ENCODE measurements around the gene LHFPL3.
"Not testable (repeated sequence)": the region's sequence is repeated elsewhere in the genome, so short reads cannot be mapped to it uniquely, and the experiment has no call there.

Gene LHFPL3

DNA sequence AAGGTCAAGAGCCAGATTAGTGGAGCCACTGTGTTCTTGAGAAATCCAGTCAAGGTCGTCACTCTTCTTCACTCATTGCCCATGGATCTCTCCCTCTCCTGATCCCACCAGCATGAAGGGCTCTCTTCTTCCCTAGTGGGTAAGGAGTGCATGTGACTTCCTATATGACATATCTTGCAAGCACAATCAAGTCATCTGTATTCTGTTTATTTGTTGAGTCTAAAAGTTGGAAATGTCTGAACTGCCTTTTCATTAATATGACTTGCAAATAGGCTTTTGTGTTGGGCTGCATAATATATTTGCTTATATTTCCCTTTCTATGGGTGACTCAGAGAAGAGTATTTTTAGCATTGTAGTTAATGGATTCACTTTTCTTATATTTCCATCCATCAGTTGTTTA lies 371.9 kb downstream of the LHFPL3 start:
- Histone ChIP-seq H3K4me3 (ENCODE audit: low read depth in 1 of 2, low read length in 1 of 2) (no peak overlapping the region), H3K36me3 (no peaks in the 10 kb centered on the region), H3K4me1 (ENCODE audit: control insufficient read depth in 1 of 2, insufficient read depth in 1 of 2, low read depth in 1 of 2, low read length in 1 of 2) (no peaks in the 10 kb centered on the region), H3K27ac (no peak overlapping the region), H3K27me3 (no peaks in the 10 kb centered on the region), H3K9me3 (no peaks in the 10 kb centered on the region)
- TF ChIP-seq CTCF (IDR thresholded peaks at IDR 0.05), result no peak

- not testable (repeated sequence) for H3K9me3 ChIP-seq; H3K27me3 ChIP-seq; H3K4me1 ChIP-seq (ENCODE audit: control insufficient read depth in 1 of 2, insufficient read depth in 1 of 2, low read depth in 1 of 2, low read length in 1 of 2); H3K27ac ChIP-seq; H3K4me3 ChIP-seq (ENCODE audit: low read depth in 1 of 2, low read length in 1 of 2); H3K36me3 ChIP-seq
Measured at GRCh38 chr7:104721027-104721426, 392.6 kb downstream of the LHFPL3 start.

DNA sequence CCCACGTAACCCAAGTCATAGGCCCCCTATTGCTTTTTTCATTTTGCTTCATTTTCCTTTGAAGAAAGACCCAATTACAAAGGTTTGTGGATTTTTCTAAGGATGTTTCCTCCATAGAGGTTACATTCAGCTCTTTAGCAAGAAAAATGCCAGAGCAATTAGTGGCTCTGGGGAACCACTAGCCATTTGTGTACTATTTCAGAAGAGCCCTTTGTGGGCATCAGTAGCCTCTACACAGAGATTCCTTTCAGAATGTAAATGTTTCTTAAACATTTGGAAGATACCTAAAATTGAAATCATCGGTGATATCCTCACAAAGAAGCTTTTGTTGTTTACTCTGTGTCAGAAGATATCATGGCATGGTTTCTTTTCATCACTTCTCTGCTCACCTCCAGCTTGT lies 394.6 kb downstream of the LHFPL3 start:
- no peaks in the 10 kb centered on the region for H3K36me3 ChIP-seq
- no peaks in the 10 kb centered on the region for H3K4me1 ChIP-seq (ENCODE audit: control insufficient read depth in 1 of 2, insufficient read depth in 1 of 2, low read depth in 1 of 2, low read length in 1 of 2)
- no peak overlapping the region for H3K27ac ChIP-seq
- no peak for TF ChIP-seq CTCF (IDR thresholded peaks at IDR 0.05)
- H3K27me3 ChIP-seq, result no peaks in the 10 kb centered on the region
- no peak overlapping the region for H3K4me3 ChIP-seq (ENCODE audit: low read depth in 1 of 2, low read length in 1 of 2)
- H3K9me3 ChIP-seq, result no peaks in the 10 kb centered on the region

GRCh38 chr7:104758504-104758903 lies 430.1 kb downstream of the LHFPL3 start:
- Histone ChIP-seq H3K36me3 (no peaks in the 10 kb centered on the region), H3K4me1 (ENCODE audit: control insufficient read depth in 1 of 2, insufficient read depth in 1 of 2, low read depth in 1 of 2, low read length in 1 of 2) (no peaks in the 10 kb centered on the region), H3K4me3 (ENCODE audit: low read depth in 1 of 2, low read length in 1 of 2) (no peak overlapping the region), H3K27me3 (no peaks in the 10 kb centered on the region), H3K9me3 (no peaks in the 10 kb centered on the region), H3K27ac (no peak overlapping the region)
- TF ChIP-seq CTCF (IDR thresholded peaks at IDR 0.05), result no peak

DNA sequence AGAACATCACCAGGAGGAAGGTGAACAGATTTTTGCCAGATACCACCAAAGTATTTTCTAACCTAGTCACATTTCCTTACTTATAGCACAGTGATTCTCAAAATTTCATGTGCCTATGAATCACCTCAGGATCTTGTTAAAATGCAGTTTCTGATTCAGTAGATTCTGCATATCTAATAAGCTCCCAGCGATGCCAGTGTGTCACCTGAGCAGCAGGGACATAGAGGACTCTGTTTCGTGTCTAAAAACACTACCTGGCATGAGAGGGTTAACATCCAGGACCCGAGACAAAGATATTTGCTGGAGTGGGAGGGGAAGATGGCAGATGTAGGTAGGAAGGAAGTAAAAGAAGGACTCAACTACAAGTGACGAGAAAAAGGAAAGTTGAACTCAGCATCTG lies 433.5 kb downstream of the LHFPL3 start:
- H3K4me1 ChIP-seq (ENCODE audit: control insufficient read depth in 1 of 2, insufficient read depth in 1 of 2, low read depth in 1 of 2, low read length in 1 of 2), result no peaks in the 10 kb centered on the region
- TF ChIP-seq CTCF (IDR thresholded peaks at IDR 0.05), result no peak
- H3K27ac ChIP-seq, result no peak overlapping the region
- H3K27me3 ChIP-seq, result no peaks in the 10 kb centered on the region
- no peaks in the 10 kb centered on the region for H3K9me3 ChIP-seq
- H3K36me3 ChIP-seq, result no peaks in the 10 kb centered on the region
- H3K4me3 ChIP-seq (ENCODE audit: low read depth in 1 of 2, low read length in 1 of 2), result no peak overlapping the region

GRCh38 chr7:104767113-104767512 lies 438.7 kb downstream of the LHFPL3 start:
- Histone ChIP-seq H3K27me3 (no peaks in the 10 kb centered on the region), H3K4me3 (ENCODE audit: low read depth in 1 of 2, low read length in 1 of 2) (no peak overlapping the region), H3K4me1 (ENCODE audit: control insufficient read depth in 1 of 2, insufficient read depth in 1 of 2, low read depth in 1 of 2, low read length in 1 of 2) (no peaks in the 10 kb centered on the region), H3K36me3 (no peaks in the 10 kb centered on the region), H3K27ac (no peak overlapping the region), H3K9me3 (no peaks in the 10 kb centered on the region)
- TF ChIP-seq CTCF (IDR thresholded peaks at IDR 0.05), result no peak

All from neutrophil (primary cell).